Stimulated activated CD4-positive, alpha-beta T cell treated with anti-CD3 and anti-CD28 coated beads, Interleukin-4, amount 100 ng/mL, for 4 hours (primary cell): ENCODE results near the gene KRTAP1-3.
"Not testable (repeated sequence)": the region's sequence is repeated elsewhere in the genome, so short reads cannot be mapped to it uniquely, and the experiment has no call there.

ENCODE experiments used
- DNase-seq, 2 experiments: peaks; one replicate each; pipeline ENCODE4 v3.0.0-alpha.2; 2020

KRTAP1-3 gene

DNA sequence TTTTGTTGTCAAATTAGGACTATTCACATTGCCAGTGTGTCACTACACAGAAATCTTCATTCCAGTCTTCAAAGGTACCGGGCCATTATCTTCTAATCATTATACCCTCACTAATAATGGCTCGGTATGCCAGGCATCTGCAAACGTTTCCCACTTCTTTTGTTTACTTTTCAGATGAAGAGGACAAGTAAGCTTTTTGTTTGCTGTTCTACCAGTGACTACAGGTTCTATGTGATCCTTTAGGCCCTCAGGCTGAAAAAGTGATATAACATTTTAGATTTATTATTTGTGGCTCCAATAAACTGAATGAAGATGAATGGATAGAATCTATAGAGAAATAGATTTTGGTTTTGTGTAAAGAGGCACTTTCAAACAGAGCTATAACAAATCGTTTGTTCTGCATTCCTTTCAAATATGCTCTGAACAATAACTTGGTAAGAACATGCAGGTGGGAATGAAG lies 25.3 kb downstream of the KRTAP1-3 start:
- DNase-seq = no peak

DNA sequence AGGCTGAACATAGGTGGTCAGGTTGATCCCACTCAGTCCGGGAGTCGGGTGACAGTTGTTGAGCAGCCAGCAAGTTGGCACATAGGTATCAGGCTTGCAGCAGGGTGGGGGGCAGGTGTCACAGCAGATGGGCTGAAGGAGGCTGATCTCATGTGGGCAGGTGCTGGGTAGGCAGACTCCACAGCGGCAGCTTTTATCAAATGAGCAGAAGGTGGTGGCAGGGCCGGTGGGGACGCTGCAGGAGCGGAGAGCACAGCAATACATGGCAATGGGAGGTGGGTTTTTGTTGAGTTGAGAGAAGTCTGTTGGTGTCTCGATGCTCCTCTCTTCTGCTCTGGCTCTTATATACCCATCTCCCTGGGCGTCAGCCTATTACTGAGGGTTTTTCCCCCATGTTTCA lies 25.9 kb downstream of the KRTAP1-3 start, which contains the start of gene KRTAP3-1:
KRTAP3-1 (minus strand) TSS at position 318 of the 400 bp plus-strand sequence; CDS start at position 264, 54 bp downstream.
- no peak for DNase-seq

DNA sequence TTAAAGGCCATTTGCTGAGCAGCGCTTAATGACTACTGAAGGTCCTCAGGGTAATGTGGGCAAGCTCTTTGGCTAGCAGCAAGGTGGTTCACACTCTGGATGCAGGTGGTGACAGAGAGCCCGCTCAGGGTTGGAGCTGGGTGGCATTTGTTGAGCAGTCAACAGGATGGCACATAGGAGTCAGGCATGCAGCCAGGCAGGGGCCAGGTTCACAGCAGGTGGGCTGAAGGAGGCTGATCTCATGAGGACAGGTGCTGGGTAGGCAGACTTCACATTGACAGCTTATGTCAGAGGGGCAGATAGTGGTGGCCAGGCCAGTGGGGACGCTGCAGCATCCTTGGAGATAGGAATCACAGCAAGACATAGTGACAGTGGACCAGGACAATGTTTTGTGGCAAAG lies 30.3 kb downstream of the KRTAP1-3 start:
- DNase-seq = no peak

DNA sequence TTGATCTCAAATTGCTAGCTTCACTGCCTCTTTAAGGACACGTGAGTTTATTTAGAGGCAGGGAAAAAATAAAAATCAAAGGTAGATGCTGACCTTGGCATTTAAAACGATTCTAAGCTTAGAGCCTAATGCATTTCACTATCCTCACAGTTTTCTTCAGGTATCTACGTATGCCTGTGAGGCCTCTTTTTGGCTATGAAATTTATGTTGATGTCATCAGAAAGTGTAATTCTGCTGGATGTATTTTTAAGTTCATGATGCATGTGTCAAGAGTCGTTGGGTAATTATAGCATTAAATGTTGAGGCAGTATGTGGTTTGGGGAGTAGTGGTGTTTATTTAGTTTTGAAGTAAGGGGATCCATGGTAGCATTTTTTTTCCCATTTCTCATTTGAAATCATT lies 30.7 kb downstream of the KRTAP1-3 start:
- no peak for DNase-seq

DNA sequence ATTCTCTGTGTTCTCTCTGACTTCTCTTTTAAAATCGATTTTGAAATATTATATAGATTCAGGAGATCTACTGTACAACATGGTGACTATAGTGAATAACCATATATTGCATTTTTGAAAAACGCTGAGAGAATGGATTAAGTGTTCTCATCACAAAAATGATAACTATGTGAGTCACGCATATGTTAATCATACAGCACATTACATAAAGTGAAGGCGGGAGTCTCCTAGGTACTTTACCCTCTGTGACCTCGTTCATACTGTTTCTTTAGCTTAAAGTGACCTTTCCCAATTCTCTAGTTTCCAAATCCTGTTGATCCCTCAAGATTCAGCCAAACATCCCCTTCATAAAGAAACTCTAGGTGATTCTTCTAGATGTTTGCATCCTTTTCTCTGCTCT lies 31.9 kb downstream of the KRTAP1-3 start:
- DNase-seq = no peak

DNA sequence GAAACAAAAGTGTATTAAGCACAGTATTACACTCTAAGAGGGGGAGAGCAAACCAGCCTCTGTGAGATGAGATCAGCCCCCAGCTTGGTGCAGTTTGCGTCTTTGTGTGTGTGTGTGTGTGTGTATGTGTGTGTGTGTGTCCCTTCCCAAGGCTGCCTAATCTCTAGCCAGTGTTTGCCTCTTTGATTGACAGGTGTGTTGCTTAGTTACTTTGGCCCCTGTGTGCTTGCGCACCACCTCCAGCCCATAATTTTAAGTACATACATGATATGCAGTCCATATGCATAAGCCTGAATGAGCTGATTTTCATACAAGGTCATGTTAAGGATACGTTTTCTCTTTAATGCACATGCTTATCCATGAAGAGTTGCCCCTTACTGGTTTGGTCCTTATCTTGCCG lies 32.9 kb downstream of the KRTAP1-3 start:
- DNase-seq = no peak

DNA sequence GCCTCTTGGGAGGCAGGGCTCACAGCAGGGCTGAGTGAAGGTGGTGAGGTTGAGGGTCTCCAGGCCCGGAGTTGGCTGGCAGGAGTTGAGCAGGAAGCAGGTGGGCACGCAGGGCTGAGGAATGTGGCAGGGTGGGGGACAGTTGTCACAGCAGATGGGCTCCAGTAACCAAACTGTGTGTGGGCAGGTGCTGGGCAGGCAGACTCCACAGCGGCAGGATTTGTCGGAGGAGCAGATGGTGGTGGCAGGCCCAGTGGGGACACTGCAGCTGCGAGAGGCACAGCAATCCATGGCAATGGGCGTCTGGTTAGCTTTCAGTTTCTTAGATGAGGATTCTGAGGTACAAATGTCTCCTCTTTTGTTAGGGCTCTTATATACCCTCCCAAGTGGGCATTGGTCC lies 35.1 kb downstream of the KRTAP1-3 start, which contains the start of gene KRTAP3-2:
KRTAP3-2 (minus strand) TSS at position 344 of the 400 bp plus-strand sequence; CDS start at position 291, 53 bp downstream.
- not testable (repeated sequence) for DNase-seq

DNA sequence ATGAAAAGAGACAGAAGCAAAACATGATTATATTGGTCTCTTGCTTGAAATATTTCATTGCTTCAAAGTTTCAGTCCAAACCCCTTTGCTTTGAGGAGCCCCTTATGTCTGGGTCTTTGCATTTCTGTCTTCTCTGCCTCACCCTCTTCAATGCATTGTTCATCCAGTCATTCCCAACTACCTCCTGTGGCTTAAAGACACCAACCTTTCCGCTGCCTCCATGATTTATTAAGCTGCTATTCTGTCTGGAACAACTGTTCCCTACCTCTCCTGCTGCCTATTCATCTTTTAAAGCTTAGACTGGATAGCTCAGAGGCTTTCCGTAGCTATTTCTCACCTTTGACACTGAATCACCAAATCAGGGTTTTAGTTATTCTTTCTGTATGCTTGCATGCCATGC lies 37.3 kb downstream of the KRTAP1-3 start:
- DNase-seq = no peak

DNA sequence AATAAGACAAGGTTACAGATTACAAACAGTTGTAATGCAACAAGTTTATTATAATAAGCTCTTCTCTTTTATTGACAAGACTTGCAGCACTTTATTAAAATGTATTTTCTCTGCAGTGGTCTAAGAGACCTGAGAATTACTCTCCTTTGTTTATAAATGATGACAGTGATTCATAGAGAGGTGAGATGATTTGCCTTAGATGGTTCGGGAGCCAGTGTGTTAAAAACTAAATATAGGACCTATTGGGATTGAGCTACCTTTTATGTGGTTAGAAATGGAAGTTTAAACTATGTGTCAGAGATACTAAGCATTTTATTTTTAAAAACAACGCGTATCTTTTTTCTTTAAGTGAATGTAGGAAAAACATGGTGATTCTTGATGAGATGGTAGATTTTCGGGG lies 37.8 kb downstream of the KRTAP1-3 start:
- DNase-seq = no peak

DNA sequence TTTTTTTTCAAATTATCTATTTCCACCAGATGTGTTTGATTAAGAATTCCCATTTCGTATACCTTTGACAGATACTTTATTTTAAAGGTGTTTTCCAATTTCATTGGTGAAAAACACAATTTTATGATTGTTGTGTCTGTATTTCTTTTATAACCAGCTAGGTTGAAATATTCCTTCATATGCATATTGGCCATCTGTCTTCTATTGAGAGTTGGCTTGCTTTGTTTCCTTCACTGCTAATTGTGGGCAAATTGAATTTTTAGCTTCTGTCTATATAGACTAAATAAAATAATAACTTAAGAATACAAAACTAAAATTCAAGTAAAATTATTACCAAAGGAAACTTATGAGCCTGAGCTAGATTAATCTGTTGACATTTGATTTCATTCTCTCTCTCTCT lies 39.6 kb downstream of the KRTAP1-3 start:
- no peak for DNase-seq

DNA sequence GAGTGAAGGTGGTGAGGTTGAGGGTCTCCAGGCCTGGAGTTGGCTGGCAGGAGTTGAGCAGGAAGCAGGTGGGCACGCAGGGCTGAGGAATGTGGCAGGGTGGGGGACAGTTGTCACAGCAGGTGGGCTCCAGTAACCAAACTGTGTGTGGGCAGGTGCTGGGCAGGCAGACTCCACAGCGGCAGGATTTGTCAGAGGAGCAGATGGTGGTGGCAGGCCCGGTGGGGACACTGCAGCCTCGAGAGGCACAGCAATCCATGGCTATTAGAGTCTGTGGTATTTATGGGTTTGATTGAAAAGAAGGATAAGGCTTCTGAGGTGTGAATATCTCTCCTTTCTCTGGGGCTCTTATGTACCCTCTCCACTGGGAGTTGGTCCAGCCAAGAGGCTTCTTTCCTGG lies 40.8 kb downstream of the KRTAP1-3 start, which contains the start of gene KRTAP3-3:
KRTAP3-3 (minus strand) TSS at position 326 of the 400 bp plus-strand sequence; CDS start at position 259, 67 bp downstream.
- DNase-seq = no peak

DNA sequence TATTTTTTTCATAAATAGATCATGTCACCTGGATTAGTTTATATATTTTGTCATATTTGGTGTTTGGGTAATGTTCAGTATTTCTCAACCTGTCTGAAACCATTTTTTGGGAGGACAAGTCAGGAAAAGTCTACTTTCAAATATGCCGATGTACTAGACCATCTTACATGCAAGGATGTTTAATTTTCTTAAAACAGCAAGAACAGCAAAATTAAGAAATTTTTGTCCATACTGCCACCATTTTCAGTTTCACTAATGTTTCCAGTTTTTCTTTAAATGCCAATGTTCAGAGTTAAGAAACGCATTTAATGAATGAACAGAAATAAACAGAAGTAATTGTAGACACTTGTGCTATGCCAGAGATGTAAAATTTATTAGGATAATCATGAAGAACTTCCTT lies 41.6 kb downstream of the KRTAP1-3 start:
- DNase-seq = no peak

DNA sequence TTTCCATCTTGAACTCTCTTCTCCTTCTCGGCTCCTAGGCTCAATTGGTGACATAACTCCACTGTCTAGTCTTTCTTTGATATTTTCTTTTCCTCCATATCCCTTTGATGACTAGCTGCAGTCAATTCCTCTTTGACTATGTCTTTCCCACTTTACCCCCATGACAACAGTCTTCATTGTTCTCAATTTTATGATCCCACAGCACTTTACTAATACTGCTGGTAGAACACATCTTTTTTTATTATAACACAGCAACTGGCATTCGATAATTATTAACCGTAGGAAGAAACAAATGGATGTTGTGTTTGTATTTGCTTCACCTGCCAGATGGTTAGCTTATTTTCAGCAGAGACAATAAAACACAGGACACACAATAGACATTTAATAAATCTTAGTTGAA lies 42.0 kb downstream of the KRTAP1-3 start:
- no peak for DNase-seq

DNA sequence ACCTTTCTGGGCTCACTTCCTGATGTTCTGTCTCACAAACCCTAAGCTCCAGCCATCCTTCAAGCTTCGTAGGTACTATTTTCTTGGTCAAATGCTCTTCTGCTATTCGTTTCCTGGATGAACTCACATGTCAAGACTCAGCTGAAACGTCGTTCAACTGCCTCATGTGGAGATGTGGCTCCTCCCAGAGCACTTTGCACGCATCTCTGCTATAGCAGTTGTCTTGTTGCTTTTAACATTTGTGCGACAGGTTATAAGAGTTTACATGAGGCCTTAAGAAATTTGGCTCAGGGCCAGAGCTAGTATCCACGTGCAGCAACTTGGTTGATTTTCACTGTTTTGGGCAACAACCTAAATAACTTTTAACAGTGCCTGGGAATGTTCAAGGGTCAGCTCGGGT lies 47.8 kb downstream of the KRTAP1-3 start:
- no peak for DNase-seq

DNA sequence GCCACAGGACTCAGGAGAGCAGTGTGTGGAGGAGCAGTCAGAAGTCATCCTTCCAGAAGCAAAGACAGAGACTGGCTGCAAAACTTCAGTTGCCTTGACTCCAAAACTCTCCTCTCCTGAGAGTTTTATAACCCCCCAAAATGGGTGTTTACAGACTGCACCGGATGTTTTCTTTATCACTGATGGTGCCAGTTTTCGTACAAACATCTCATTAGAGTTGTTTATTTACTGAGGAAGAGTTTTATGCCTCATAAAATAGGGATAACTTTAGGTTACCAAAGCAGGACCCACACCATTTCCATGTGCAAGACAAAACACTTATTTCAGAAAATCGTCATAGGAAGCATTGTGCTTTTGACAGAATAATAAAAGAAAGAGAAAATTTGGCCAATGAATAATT lies 50.4 kb downstream of the KRTAP1-3 start, which contains the start of gene KRT40:
KRT40 (minus strand) TSS at position 101 of the 400 bp plus-strand sequence; CDS start at position 48, 53 bp downstream.
- no peak for DNase-seq
